Tibial nerve (tissue), 3 donors: ENCODE data around the gene SCAMP4.

ENCODE experiments used
- CTCF ChIP-seq, 5 experiments: fragments of 200-600 bp in 3 of 5; fragments of 450-650 bp in 2 of 5; sonication (generic) in 3 of 5; IDR thresholded peaks; one replicate each; pipeline ENCODE4 v1.5.1; 2016 to 2019; ENCODE audit warnings: antibody characterized with exemption in 5 of 5, mild to moderate bottlenecking in 3 of 5, moderate library complexity in 2 of 5
- POLR2A ChIP-seq, 2 donors: fragments of 450-650 bp; IDR thresholded peaks; one replicate each; pipeline ENCODE4 v1.6.1; 2017; ENCODE audit warnings: antibody characterized with exemption in 2 of 2, mild to moderate bottlenecking in 2 of 2, moderate library complexity in 2 of 2

DNA sequence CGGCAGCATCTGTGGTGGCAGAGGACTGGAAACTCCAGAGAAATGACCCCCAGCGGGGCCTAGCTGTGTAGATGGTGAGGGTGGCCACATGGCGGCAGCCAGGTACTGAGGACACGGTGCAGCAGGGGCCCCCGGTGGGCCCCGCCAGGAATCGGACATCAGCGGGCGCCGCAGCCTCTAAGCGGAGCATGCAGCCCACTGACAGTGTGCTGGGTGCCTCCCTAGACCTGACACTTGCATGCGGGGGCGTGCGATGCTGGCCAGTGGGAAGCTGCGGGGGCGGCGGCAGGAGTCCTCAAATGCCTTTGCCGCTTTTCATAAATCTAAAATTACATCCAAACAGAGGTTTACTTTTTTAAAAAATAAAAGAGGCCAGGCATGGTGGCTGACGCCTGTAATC is 16.1 kb downstream of the SCAMP4 start:
- TF ChIP-seq CTCF (IDR thresholded peaks at IDR 0.05) (no peak), POLR2A (IDR thresholded peaks at IDR 0.05) (no peak)
